ENCODE measurements around the gene TMEM201. TPM values are rescaled to one million over a fixed set of nuclear protein-coding genes. Genes with fewer than 3 reads are reported as not detected.

TMEM201 gene
- total and polyA plus RNA-seq, 4 donors = 1.5 to 3.5 (median 2.9) TPM

GRCh38 chr1:9593492-9594465 is 5.1 kb downstream of the TMEM201 start:
- TF ChIP-seq CTCF (IDR thresholded peaks at IDR 0.05; ENCODE audit: low read depth, low read length, missing input control) (no peak), EGR1 (IDR thresholded peaks at IDR 0.05; ENCODE audit: low read depth in 2 of 2) (no peak), RAD21 (IDR thresholded peaks at IDR 0.05) (no peak), TAF1 (conservative IDR thresholded peaks at IDR 0.05) (no peak), SP1 (IDR thresholded peaks at IDR 0.05) (peak; percentile 24), MAX (IDR thresholded peaks at IDR 0.05) (no peak)
- peak; percentile 72 for DNase-seq (ENCODE audit: low spot score)
- 86% methylated on average over 25 of the region's 25 CpGs for WGBS

GRCh38 chr1:9594471-9595155 is 5.9 kb downstream of the TMEM201 start:
- WGBS = 97% methylated on average over 20 of the region's 20 CpGs
- no peak for DNase-seq (ENCODE audit: low spot score)

More at GRCh38 chr1:9593492-9594465, 5.1 kb downstream of the TMEM201 start:
- no peaks in the 10 kb centered on the region for H3K9me3 ChIP-seq (ENCODE audit: control insufficient read depth in 4 of 4, low read length in 3 of 4)
- H3K4me3 ChIP-seq (ENCODE audit: low read depth in 1 of 3, low read length in 3 of 3) = no peak overlapping the region
- H3K27me3 ChIP-seq (ENCODE audit: control insufficient read depth in 4 of 4, insufficient read depth in 4 of 4, low read length in 3 of 4) = no peaks in the 10 kb centered on the region
- H3K4me1 ChIP-seq (ENCODE audit: control insufficient read depth in 4 of 4, insufficient read depth in 4 of 4, low read length in 3 of 4) = peaks cover 9 to 24% (median 13%) of the 10 kb centered on the region in 4 donors
- H3K36me3 ChIP-seq (ENCODE audit: control insufficient read depth in 4 of 4, insufficient read depth in 3 of 4, low read depth in 1 of 4, low read length in 3 of 4) = peaks cover 0 to 2% (median 0%) of the 10 kb centered on the region in 4 donors
- H3K9ac ChIP-seq (ENCODE audit: low read depth in 1 of 2, low read length in 2 of 2) = no peak overlapping the region
- H3K27ac ChIP-seq (ENCODE audit: low read depth in 1 of 2, low read length in 2 of 2) = no peak overlapping the region

More at GRCh38 chr1:9594471-9595155, 5.9 kb downstream of the TMEM201 start:
- peaks cover 0 to 2% (median 0%) of the 10 kb centered on the region in 4 donors for H3K36me3 ChIP-seq (ENCODE audit: control insufficient read depth in 4 of 4, insufficient read depth in 3 of 4, low read depth in 1 of 4, low read length in 3 of 4)
- H3K27ac ChIP-seq (ENCODE audit: low read depth in 1 of 2, low read length in 2 of 2) = no peak overlapping the region
- no peaks in the 10 kb centered on the region for H3K27me3 ChIP-seq (ENCODE audit: control insufficient read depth in 4 of 4, insufficient read depth in 4 of 4, low read length in 3 of 4)
- no peak overlapping the region for H3K4me3 ChIP-seq (ENCODE audit: low read depth in 1 of 3, low read length in 3 of 3)
- TF ChIP-seq SP1 (IDR thresholded peaks at IDR 0.05) = no peak
- no peak for TF ChIP-seq NR2F2 (IDR thresholded peaks at IDR 0.05)
- no peak for TF ChIP-seq GABPA (IDR thresholded peaks at IDR 0.05 in 1 of 2, conservative IDR thresholded peaks at IDR 0.05 in 1 of 2)
- no peak for TF ChIP-seq RAD21 (IDR thresholded peaks at IDR 0.05)
- no peak for TF ChIP-seq ZBTB33 (IDR thresholded peaks at IDR 0.05)
- no peaks in the 10 kb centered on the region for H3K9me3 ChIP-seq (ENCODE audit: control insufficient read depth in 4 of 4, low read length in 3 of 4)
- H3K9ac ChIP-seq (ENCODE audit: low read depth in 1 of 2, low read length in 2 of 2) = no peak overlapping the region
- H3K4me1 ChIP-seq (ENCODE audit: control insufficient read depth in 4 of 4, insufficient read depth in 4 of 4, low read length in 3 of 4) = peaks cover 7 to 19% (median 9%) of the 10 kb centered on the region in 4 donors
